ENCODE results near the gene BEAN1.

Gene BEAN1

DNA sequence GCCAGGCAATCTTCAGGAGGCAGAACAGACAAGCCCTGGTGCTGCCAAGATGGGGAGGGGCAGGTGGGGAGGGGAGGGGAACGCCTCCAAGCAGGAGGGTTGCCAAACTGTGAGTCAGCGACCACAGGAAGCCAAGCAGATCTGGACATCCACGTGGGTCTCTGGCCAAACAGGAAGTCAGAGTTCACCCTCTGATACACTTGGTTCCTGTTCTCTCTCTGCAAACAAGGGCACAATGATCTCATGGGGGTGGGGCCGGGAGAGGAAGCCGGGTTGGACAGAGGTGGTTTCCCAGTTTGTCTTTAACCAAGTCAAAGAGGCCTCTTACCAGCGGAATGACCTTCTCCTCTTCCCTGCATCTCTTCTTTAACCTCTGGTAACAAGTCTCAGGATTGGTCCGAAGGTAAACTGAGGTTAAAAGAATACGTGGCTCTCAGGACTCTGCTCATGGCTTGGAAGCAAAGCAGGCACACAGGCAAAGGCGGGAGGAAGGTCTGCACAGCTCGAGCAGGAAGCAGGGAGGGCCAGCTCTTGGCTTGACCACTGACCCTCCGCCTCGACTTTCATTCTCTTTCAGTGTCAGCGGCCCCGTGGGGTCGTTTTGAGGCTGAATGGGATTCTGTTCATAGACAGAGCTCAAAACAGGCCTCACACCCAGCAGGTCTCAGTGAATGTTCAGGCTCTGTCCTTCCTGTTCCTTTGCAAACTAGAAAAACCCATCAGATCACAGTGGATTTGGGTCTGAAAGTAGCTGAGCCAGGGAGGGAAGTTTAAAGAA is 89.9 kb downstream of the BEAN1 start:
- in situ Hi-C loops (cut with MboI; ENCODE audit: low sequenced_read_pairs), result no loop called here

DNA sequence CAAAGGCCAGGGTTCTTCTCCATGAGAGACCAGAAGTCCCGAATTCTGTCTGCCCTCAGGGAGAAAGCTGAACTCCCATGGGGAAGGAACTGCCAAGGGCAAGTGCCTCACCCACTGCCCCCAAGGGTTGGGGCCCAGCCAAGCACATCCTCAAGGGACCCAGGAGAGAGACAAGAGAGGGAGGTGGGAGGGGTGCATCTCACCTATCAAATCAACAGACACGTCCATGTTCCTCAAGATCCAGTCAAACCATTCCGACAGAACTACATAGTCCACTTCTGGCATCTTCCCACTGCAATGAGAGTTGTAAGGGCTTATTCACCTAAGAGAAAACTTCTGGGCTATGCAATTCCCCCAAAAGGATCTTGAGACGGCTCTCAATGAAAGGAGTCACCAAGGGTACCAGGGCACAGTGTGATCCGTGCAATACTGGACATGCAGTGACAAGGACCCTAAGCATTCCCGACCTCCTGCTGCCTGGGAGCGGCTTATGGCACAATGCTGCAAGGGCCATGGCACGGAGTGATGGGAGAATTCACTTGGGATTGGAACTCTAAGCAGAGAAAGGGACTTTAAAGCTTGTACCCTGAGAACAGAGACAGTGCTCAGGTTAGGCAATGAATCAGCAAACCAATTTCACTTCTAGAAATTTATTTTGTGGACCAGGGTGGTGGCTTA is 90.6 kb downstream of the BEAN1 start:
- in situ Hi-C loops (cut with MboI; ENCODE audit: low sequenced_read_pairs), result no loop called here

DNA sequence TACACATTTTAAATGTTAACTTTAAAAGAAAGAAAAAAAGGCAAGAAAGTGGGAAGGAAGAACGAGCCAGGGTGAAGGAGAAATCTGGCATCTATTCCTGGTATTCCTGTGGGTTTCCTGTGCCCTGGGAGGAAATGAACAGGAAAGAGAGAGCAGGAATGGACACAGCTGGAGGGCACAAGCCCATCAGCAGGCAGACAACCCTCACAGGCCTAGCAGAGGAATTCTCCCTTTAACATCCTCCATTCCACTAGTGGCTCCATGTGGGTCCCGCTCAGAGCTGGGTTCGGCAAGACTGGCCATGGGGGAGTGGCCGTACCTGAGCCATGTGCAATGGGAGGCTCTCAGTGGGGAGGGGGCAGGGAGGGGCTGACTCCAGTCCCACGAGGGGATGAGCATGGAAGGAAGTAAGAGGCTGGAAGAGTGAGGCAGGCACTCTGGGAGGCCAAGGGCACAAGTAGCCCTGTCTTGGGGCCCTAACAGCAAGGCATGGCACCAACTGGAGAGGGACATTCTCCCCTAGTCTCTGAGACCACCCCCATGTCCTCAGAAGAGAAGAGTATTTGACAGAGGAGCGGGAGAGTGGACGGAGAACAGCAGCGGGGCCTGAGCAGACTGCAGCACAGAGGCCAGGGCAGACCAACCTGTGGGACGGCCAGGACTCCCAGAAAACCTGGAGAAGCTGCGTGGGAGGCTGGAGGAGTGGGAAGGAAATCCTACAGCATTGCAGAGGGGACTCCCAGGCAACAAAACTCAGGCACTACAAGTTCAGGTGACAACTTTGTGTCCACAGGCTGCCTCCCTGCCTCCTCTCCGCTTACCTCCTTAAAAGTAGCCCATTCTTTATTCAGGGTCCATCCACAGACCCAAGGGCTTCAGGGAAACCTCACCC is 92.6 kb downstream of the BEAN1 start:
- in situ Hi-C loops (cut with MboI; ENCODE audit: low sequenced_read_pairs), result no loop called here

DNA sequence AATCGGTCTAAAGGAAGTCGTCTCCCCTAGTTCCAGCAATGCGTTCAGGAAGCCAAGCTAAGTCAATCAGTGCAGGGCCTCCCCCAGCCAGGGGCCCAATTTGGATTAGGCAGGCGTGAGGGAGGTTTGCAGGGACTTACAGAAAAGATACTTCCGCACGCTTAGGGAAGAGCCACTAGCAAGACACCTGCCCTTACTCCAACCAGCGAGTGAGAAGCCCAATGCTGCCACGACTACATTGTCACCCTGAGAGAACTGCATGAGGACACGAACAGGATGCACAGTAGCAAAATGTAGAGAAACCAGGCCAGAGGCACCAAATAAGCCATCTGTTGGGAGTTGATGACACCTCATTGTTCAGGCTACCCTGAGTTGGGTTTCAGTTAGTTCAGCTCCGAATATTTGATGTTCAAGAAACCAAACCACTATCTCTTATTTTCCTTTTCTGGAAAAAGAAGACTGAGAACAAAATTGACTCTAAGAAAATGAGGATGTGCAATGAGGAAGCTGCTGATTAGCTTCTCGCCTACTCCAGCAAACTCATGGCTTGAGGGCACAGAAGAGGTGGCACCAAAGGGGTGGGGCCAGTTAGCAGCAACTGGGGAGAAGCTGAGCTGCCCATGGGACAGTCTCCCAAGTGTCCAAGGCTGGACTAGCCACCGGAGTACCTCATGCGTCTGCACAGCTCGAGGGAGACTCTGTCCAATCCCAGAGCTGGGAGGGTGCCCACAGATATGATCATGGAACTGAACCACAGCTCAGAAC is 93.5 kb downstream of the BEAN1 start:
- in situ Hi-C loops (cut with MboI; ENCODE audit: low sequenced_read_pairs), result no loop called here

DNA sequence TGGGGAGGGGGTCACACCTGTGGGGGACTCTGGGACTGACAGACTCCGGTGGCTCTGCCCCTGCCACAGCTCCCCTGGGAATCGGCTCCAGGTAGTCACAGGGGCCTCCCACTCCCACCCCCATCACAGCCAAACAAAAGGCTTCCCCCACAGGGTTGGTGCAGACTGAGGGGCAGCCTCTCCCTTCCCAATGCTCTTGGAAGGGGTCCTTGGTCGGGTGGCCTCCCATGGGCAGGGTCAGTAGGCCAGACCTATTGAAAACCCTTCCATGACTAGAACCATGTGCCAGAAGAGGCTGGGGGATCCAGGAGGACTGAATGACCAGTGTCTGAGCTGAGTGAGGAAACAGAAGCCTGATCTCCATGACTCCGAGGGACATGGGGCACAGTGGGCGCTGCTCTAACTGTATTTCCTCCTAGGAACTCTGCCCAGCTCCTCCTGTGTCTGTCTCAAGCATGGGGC is 94.2 kb downstream of the BEAN1 start:
- in situ Hi-C loops (cut with MboI; ENCODE audit: low sequenced_read_pairs), result no loop called here

DNA sequence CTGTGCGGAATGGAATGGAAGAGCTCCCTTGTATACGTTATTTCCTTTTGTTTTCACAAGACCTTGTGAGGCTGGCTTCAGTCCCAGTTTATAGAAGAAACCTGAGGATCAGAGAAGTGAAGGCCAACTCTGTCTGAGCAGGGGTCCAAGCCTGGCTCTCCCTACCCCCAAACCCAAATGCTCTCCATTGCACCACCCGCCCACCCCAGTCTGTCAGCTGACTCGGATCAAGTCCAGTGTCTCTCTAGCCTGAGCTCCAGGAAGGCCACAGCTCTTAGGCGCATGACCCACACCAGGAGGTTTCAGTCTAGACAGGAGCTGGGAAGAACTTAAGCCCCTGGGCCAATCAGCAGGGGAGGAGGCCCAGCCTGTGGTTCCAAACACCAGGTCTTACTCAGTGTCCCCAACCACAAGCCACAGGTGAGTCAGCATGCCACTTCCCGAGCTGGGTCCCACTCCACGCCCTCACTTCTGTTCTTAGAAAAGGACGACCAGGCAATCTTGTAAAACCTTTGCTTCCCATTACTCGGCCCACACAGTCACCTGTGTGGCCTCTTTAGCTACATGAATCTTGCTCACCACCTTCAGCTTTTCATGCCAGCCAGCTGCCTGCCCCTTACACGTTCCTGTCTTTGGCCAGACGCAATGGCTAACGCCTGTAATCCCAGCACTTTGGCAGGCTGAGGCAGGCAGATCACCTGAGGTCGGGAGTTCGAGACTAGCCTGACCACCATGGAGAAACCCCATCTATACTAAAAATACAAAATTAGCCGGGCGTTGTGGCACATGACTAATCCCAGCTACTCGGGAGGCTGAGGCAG is 95.1 kb downstream of the BEAN1 start:
- in situ Hi-C loops (cut with MboI; ENCODE audit: low sequenced_read_pairs), result no loop called here

DNA sequence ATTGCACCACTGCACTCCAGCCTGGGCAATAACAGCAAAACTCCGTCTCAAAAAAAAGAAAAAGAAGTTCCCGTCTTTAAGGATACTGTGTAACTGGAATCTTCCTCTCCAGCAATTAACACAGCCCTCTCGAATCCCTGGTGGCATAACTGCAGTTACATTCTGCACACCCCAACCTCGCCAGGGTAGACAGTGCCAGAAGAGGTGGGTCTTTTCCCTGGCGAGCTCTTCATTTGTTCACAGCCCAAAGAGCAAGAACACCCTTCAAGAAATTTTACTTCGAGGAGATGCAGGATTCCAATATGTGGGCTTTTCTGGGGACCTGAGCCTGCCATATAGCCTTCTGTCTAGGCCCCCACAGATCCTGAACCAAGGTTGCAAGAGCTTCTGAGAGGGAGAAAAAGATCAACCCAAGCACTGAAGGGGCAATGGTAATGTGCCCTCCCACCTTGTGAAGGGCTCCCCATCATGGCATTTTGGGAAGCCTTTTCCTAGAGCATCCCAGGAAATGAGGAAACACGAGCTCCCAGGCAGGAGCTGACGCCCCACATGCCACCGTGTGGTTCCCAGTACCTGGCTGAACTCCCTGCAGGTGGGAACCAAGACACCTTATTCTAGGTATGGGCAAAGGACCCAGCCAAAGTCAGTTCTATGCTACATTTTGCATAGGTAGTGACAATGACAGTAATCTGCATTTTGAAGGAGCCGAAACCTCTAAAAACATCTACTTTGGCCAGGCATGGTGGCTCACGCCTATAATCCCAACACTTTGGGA is 95.9 kb downstream of the BEAN1 start:
- in situ Hi-C loops (cut with MboI; ENCODE audit: low sequenced_read_pairs), result no loop called here

DNA sequence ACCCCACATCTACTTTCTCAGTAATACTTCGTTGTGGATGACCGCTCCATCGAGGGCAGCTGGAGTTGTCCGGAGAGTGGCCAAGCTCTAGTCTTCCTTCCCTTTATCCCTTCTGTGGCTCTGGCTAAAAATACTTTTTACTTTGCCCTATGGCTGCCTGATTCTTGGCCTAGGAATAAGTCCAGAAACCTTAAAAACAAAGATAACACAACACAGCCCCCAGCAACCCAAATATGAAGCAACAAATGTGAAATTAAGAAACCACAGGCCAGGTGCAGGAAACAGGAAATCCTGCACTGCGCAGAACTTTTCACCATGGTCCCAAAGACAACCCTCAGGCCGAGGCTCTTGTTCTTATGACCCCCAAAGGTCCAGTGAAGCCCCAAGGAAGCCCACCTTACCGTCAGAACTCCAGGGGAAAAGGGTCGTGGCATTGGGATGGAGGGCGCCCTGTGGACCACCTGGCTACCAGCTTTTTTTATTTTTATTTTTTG is 96.8 kb downstream of the BEAN1 start:
- in situ Hi-C loops (cut with MboI; ENCODE audit: low sequenced_read_pairs), result no loop called here

DNA sequence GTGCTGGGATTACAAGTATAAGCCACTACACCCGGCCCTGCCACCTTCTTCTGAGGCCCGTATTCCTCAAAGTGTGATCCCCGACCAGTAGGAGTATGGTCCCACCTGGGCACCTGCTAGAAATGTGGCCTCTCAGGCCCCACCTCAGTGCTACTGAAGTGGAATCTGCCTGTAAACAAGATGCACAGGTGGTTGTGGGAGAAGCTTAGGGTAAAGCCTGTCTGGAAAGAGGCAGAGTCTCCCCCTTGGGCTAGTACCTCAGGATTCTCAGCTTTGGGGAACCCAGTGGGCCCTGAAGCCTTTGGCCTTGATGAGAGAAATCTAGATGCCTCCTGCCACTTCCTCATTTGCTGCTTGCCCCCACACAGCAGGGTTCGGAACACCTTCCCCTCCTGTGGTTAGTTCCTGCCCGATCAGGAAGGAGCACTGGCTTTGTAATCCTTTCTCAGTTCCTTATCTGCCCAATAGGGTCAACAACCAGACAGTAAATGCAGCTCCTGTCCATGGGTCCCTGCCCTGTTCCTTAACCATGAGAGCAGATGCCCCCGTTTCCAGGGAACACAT is 97.6 kb downstream of the BEAN1 start:
- in situ Hi-C loops (cut with MboI; ENCODE audit: low sequenced_read_pairs), result no loop called here

DNA sequence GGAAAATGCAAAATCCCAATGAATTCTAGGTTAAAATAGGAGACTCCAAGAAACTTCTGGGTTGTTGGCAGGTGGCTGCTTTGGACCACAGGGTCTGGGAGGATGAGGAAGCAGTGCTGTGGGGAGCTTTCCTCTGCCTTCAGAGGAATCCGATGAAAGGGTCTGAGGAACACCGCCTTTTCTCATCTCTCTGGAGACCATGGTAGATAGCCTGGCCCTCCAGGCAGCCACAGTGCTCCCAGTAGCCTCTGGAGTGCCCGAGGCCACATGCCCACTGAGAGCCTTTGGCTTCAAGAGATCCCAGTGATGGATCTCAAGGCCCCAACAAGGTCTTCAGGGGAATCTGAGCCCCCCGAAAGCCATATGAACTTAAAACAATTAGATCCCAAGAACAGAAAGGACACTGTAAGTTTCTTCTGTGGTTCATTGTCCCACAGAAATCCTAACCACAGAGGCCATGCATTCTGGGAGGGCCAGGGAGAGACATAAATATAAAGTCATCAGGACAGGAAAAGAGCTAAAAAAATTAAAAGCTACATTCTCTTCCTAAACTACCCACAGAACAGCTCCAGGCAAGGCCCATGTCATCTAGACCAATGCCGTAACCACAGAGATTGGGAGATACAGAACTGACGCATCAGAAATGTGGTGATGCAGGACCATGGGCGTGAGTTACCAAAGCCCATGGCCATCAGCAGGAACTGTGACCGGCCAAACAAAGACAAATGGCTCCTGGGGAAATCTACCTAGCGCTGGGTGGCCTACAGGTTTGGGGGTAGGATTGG is 98.5 kb downstream of the BEAN1 start:
- in situ Hi-C loops (cut with MboI; ENCODE audit: low sequenced_read_pairs), result no loop called here

DNA sequence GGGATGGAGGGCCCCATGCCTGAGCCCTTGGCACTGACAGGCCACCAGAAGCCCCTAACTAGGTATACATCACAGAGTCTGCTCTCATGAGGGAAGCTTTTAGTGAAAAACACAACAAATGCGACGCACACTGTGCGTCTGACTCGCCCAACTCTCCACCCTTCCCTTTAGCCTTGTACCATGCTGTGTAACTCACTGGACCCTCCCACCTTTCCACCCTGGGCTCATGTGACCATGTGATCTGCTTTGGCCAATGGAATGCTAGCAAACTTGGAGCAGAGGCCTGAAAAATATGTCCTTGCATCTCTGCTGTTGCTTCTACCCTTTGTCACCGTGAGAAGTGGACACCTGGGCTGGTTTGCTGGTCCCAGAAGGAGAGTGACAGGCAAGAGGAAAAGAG is 101.2 kb downstream of the BEAN1 start:
- in situ Hi-C loops (cut with MboI; ENCODE audit: low sequenced_read_pairs), result no loop called here

DNA sequence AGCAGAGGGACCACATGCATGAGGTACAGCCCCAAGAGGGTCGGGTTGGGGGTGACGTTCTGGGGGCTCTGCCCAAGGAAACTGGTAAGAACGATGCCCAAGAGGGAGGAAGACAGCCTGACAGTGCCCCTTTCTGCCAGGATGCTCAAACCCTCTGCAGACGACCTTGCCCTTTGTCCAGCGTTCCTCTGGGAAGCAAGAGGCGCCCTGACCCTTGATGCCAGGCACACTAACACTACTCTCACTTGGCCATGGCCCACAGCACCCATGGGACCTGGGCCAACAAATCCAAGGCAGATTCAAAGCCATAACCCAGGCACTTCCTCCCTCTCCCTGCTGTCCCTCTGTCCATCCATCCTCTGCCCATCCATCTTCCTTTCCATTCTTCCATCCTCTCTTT is 102.4 kb downstream of the BEAN1 start:
- in situ Hi-C loops (cut with MboI; ENCODE audit: low sequenced_read_pairs), result no loop called here

All from HL-60/S4 (cell line).